ENCODE measurements around the gene IL18RAP. TPM values are rescaled to one million over a fixed set of nuclear protein-coding genes. Genes with fewer than 3 reads are reported as not detected.

Gene IL18RAP
- total RNA-seq, 1 experiment from 2014 or later = not detected

DNA sequence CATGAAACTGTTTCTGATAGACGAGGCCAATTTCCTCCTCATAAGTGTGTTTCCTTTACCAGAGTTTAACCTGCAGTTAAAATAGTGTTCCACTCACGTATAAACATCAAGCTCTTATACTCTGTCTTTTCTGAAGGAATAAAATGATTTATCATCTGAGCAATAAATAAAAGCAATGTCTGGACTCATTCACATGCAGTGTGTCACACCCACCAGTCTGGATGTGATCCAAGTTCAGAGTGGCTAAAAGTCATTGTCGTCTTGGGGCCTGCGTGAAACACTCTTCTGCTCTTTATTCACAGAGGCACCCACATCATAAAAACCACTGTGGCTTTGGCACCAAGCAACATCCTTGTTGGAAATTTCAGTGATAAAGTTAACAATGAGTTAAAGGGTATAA, 30.5 kb downstream of the IL18RAP start:
- DNase-seq = no peak
- Mint-ChIP-seq H3K9me3 (ENCODE audit: low read depth, unreplicated experiment) (no peaks in the 10 kb centered on the region), H3K4me3 (ENCODE audit: low read depth, unreplicated experiment) (no peak overlapping the region), H3K27me3 (ENCODE audit: unreplicated experiment) (no peaks in the 10 kb centered on the region), H3K27ac (ENCODE audit: unreplicated experiment) (no peak overlapping the region), H3K36me3 (ENCODE audit: insufficient read depth, unreplicated experiment) (no peaks in the 10 kb centered on the region), H3K4me1 (ENCODE audit: low read depth, unreplicated experiment) (no peaks in the 10 kb centered on the region)
- intact Hi-C loops (cut with micrococcal nuclease; ENCODE audit: unreplicated experiment) = no loop called here
- BruUV-seq (replicated peaks) = no TSS peak
- CTCF ChIA-PET = no interaction called here
- TF ChIP-seq, protein P1, sequence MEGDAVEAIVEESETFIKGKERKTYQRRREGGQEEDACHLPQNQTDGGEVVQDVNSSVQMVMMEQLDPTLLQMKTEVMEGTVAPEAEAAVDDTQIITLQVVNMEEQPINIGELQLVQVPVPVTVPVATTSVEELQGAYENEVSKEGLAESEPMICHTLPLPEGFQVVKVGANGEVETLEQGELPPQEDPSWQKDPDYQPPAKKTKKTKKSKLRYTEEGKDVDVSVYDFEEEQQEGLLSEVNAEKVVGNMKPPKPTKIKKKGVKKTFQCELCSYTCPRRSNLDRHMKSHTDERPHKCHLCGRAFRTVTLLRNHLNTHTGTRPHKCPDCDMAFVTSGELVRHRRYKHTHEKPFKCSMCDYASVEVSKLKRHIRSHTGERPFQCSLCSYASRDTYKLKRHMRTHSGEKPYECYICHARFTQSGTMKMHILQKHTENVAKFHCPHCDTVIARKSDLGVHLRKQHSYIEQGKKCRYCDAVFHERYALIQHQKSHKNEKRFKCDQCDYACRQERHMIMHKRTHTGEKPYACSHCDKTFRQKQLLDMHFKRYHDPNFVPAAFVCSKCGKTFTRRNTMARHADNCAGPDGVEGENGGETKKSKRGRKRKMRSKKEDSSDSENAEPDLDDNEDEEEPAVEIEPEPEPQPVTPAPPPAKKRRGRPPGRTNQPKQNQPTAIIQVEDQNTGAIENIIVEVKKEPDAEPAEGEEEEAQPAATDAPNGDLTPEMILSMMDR (IDR thresholded peaks at IDR 0.05; ENCODE audit: unreplicated experiment) = no peak

DNA sequence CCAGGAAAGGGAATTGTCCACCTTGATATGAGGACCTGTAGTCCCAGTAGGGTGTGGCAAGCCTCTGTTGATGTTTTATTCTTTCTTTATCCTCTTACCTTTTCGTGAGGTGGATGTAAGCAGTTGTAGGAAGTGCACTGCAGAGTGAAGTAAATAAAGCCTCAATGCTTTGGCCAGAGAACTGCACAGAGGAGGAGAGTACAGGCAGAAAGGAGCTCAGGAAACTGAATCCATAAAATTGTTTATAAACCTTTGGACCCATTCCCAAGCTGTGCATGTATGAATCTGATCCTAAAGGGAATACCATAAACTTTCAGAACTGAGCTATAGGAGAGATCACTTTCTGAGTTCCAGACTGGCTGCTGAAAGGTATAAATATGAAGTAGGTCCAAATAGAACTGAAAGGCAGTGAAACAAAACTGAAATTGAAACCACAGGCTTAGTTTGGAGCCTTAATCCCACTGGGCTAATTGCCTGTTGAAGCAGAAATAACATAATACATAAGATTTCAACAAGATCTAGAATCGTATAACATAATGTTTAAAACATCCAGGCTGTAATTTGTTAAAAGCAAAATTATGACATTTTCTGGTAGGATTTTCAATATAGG, 32.2 kb downstream of the IL18RAP start:
- DNase-seq = no peak
- intact Hi-C loops (cut with micrococcal nuclease; ENCODE audit: unreplicated experiment) = no loop called here
- Mint-ChIP-seq H3K4me1 (ENCODE audit: low read depth, unreplicated experiment) (no peaks in the 10 kb centered on the region), H3K27me3 (ENCODE audit: unreplicated experiment) (peaks cover 5% of the 10 kb centered on the region), H3K36me3 (ENCODE audit: insufficient read depth, unreplicated experiment) (no peaks in the 10 kb centered on the region), H3K4me3 (ENCODE audit: low read depth, unreplicated experiment) (no peak overlapping the region), H3K27ac (ENCODE audit: unreplicated experiment) (no peak overlapping the region), H3K9me3 (ENCODE audit: low read depth, unreplicated experiment) (no peaks in the 10 kb centered on the region)
- TF ChIP-seq, protein P1 (IDR thresholded peaks at IDR 0.05; ENCODE audit: unreplicated experiment) = no peak
- no TSS peak for BruUV-seq (replicated peaks)
- CTCF ChIA-PET = no interaction called here

DNA sequence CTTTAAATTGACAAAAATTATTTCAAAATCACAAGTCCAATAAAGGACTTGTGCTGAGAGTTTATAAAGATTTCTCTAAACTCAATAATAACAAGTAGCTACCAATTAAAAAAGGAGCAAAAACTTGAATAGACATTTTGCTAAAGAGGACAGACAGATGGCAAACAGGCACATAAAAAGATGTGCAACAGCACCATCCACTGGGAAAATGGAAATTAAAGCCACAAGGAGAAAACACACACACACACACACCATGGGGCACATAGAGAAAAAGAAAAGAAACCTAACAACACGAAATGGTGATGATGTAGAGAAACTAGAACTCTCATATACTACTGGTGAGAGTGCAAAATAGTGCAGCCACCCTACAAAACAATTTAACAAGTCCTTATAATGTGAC, 37.5 kb downstream of the IL18RAP start:
- BruUV-seq (replicated peaks) = no TSS peak
- Mint-ChIP-seq H3K4me1 (ENCODE audit: low read depth, unreplicated experiment) (no peaks in the 10 kb centered on the region), H3K36me3 (ENCODE audit: insufficient read depth, unreplicated experiment) (no peaks in the 10 kb centered on the region), H3K4me3 (ENCODE audit: low read depth, unreplicated experiment) (no peak overlapping the region), H3K27ac (ENCODE audit: unreplicated experiment) (no peak overlapping the region), H3K27me3 (ENCODE audit: unreplicated experiment) (peaks cover 48% of the 10 kb centered on the region), H3K9me3 (ENCODE audit: low read depth, unreplicated experiment) (no peaks in the 10 kb centered on the region)
- intact Hi-C loops (cut with micrococcal nuclease; ENCODE audit: unreplicated experiment) = no loop called here
- CTCF ChIA-PET = interaction anchor here (0.8 kb wide), 1 partner anchor 45 kb away, joined by 3 read pairs; no protein-coding TSS in a partner anchor
- no peak for DNase-seq
- TF ChIP-seq, protein P1 (IDR thresholded peaks at IDR 0.05; ENCODE audit: unreplicated experiment) = no peak

DNA sequence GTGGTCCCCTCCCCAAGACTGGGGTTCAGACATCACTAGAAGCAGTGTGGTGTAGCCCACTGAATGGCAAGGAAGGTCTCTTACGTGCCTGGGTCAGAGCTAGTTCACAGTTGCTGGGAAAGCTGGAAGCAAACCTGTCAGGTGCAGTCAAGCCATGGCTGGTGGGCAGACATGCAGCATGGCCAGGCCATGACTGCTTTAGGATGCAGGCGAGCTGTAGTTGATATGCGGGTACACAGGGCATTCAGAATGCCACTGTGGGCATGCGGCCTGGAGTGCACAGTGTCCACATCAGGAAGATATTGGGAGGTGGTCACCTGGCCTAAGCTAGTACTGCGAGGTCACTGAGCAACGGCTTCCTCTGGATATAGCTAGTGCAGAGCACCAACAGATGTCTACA, 38.2 kb downstream of the IL18RAP start:
- CTCF ChIA-PET = interaction anchor here (1.5 kb wide), 1 partner anchor 12 kb away, joined by 6 read pairs; the partner anchor contains the start of gene SLC9A4
- intact Hi-C loops (cut with micrococcal nuclease; ENCODE audit: unreplicated experiment) = no loop called here
- TF ChIP-seq, protein P1 (IDR thresholded peaks at IDR 0.05; ENCODE audit: unreplicated experiment) = no peak
- H3K36me3 Mint-ChIP-seq (ENCODE audit: insufficient read depth, unreplicated experiment) = no peaks in the 10 kb centered on the region
- no peak for DNase-seq
- H3K27ac Mint-ChIP-seq (ENCODE audit: unreplicated experiment) = no peak overlapping the region
- H3K4me3 Mint-ChIP-seq (ENCODE audit: low read depth, unreplicated experiment) = no peak overlapping the region
- no peaks in the 10 kb centered on the region for H3K4me1 Mint-ChIP-seq (ENCODE audit: low read depth, unreplicated experiment)
- H3K9me3 Mint-ChIP-seq (ENCODE audit: low read depth, unreplicated experiment) = no peaks in the 10 kb centered on the region
- peaks cover 48% of the 10 kb centered on the region for H3K27me3 Mint-ChIP-seq (ENCODE audit: unreplicated experiment)
- no TSS peak for BruUV-seq (replicated peaks)

Data from Calu3 (cell line).